ENCODE data around the gene SYNGR3. TPM values are rescaled to one million over a fixed set of nuclear protein-coding genes. Genes with fewer than 3 reads are reported as not detected.

The SYNGR3 gene
- polyA plus RNA-seq, 1 donor (not counting 4 experiments of a cell fraction or from before 2014, with no cell fraction given): 0.30 TPM

DNA sequence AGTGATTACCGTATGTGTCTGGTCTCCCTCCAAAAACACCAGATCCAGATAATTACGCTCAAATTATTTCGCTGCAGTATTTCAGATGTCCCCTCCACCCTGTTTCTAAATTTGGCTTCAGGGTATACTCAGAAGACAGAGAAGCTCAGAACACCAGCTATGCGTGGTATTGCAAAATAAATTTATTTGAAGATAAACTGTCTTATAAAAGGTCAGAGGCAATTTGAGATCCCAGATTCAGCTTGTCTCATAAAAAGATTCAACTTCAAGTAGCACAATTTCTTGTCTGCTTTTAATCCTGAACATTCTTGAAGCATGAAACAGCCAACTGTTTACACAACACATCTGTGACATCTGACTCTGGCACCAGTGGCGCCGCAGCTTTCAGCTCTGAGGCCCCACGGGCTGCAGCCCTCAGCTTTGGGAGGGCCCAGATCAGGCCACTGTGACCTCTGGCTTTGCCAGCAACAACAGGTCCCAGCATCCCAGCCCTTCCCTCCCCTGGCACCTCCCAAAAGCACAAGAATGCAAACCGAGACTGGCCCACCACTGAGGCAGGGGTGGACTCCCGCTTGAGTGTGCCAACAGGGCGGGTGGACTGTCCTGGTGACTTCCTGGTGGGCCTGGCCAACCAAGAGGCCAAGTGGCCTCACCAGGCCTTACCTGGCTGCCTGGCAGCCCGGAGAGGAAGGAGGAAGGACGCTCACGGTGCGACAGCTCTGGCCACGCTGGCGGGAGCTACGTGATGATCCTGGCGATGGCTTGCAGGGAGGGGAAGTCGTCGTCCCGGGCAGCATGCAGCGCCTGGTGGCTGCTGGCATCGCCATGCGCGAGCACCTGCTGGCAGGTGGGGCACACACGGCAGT lies 8.0 kb downstream of the SYNGR3 start:
- no peak overlapping the region for H3K4me2 ChIP-seq (ENCODE audit: control insufficient read depth, extremely low read depth, insufficient read depth, low read depth, low read length)
- TF ChIP-seq, protein P1, sequence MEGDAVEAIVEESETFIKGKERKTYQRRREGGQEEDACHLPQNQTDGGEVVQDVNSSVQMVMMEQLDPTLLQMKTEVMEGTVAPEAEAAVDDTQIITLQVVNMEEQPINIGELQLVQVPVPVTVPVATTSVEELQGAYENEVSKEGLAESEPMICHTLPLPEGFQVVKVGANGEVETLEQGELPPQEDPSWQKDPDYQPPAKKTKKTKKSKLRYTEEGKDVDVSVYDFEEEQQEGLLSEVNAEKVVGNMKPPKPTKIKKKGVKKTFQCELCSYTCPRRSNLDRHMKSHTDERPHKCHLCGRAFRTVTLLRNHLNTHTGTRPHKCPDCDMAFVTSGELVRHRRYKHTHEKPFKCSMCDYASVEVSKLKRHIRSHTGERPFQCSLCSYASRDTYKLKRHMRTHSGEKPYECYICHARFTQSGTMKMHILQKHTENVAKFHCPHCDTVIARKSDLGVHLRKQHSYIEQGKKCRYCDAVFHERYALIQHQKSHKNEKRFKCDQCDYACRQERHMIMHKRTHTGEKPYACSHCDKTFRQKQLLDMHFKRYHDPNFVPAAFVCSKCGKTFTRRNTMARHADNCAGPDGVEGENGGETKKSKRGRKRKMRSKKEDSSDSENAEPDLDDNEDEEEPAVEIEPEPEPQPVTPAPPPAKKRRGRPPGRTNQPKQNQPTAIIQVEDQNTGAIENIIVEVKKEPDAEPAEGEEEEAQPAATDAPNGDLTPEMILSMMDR (optimal IDR thresholded peaks at IDR 0.05 in 1 of 3, IDR thresholded peaks at IDR 0.05 in 1 of 3, conservative IDR thresholded peaks at IDR 0.05 in 1 of 3; ENCODE audit: extremely low read depth in 1 of 3, insufficient read depth in 2 of 3, low read length in 3 of 3): no peak
- no peak for TF ChIP-seq EZH2 (IDR thresholded peaks at IDR 0.05; ENCODE audit: low read length)
- no peak overlapping the region for H3K27ac ChIP-seq (ENCODE audit: control insufficient read depth, insufficient read depth, low read length)
- H3K9ac ChIP-seq (ENCODE audit: control insufficient read depth, extremely low read depth, insufficient read depth, low read length): no peak overlapping the region
- H3K9me1 ChIP-seq (ENCODE audit: control insufficient read depth, extremely low read depth, insufficient read depth, low read length): no peaks in the 10 kb centered on the region
- FAIRE-seq (no peak), DNase-seq (ENCODE audit: low read depth, low spot score) (no peak)
- H3K4me3 ChIP-seq (ENCODE audit: control insufficient read depth in 2 of 3, extremely low read depth in 1 of 3, insufficient read depth in 2 of 3, low read depth in 1 of 3, low read length in 3 of 3): no peak overlapping the region
- H3K9me3 ChIP-seq (ENCODE audit: control insufficient read depth, low read depth, low read length): no peaks in the 10 kb centered on the region
- peaks cover 40 to 42% of the 10 kb centered on the region in 2 experiments for H3K36me3 ChIP-seq (ENCODE audit: control insufficient read depth in 2 of 2, extremely low read depth in 1 of 2, insufficient read depth in 2 of 2, low read length in 2 of 2)
- dilution Hi-C loops (cut with MboI; ENCODE audit: extremely low pct_ligation_motif_present, low sequenced_read_pairs): no loop called here
- peaks cover 4% of the 10 kb centered on the region for H3K4me1 ChIP-seq (ENCODE audit: control insufficient read depth, extremely low read depth, insufficient read depth, low read length)
- peaks cover 12% of the 10 kb centered on the region for H4K20me1 ChIP-seq (ENCODE audit: control insufficient read depth, extremely low read depth, insufficient read depth, low read length)
- peaks cover 12% of the 10 kb centered on the region for H3K79me2 ChIP-seq (ENCODE audit: control insufficient read depth, insufficient read depth, low read length)
- no peak overlapping the region for H2AFZ ChIP-seq (ENCODE audit: control insufficient read depth, low read length)
- H3K27me3 ChIP-seq (ENCODE audit: control insufficient read depth, extremely low read depth, insufficient read depth, low read length): no peaks in the 10 kb centered on the region

DNA sequence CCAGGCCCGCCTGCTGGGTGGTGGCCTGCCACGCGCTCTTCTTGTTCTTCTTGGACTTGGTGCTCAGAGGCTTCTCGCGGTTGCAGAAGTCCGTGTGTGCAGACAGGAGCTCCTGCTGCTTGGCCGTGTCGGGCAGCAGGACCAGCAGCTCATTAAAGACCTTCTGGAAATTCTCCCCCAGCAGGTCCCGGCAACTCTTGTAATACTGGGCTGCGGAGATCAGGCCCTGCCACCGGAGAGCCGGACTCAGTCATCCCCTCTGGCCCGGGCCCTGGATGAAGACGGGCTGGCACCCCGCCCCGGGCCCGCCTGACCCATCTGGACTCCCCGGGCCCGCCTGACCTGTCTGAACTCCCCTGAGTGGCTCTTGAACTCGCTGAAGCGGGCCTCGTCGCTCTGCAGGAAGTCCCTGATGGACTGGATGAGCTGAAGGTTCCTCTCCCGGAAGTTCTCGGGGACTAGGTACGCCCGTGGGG lies 8.6 kb downstream of the SYNGR3 start:
- Histone ChIP-seq H3K9me1 (ENCODE audit: control insufficient read depth, extremely low read depth, insufficient read depth, low read length) (no peaks in the 10 kb centered on the region), H3K4me1 (ENCODE audit: control insufficient read depth, extremely low read depth, insufficient read depth, low read length) (peaks cover 4% of the 10 kb centered on the region), H4K20me1 (ENCODE audit: control insufficient read depth, extremely low read depth, insufficient read depth, low read length) (peaks cover 17% of the 10 kb centered on the region), H3K4me2 (ENCODE audit: control insufficient read depth, extremely low read depth, insufficient read depth, low read depth, low read length) (no peak overlapping the region), H3K36me3 (ENCODE audit: control insufficient read depth in 2 of 2, extremely low read depth in 1 of 2, insufficient read depth in 2 of 2, low read length in 2 of 2) (peaks cover 42 to 47% of the 10 kb centered on the region in 2 experiments), H3K9me3 (ENCODE audit: control insufficient read depth, low read depth, low read length) (no peaks in the 10 kb centered on the region), H3K79me2 (ENCODE audit: control insufficient read depth, insufficient read depth, low read length) (peaks cover 19% of the 10 kb centered on the region), H3K27ac (ENCODE audit: control insufficient read depth, insufficient read depth, low read length) (no peak overlapping the region), H3K9ac (ENCODE audit: control insufficient read depth, extremely low read depth, insufficient read depth, low read length) (no peak overlapping the region), H3K4me3 (ENCODE audit: control insufficient read depth in 2 of 3, extremely low read depth in 1 of 3, insufficient read depth in 2 of 3, low read depth in 1 of 3, low read length in 3 of 3) (no peak overlapping the region), H3K27me3 (ENCODE audit: control insufficient read depth, extremely low read depth, insufficient read depth, low read length) (no peaks in the 10 kb centered on the region), H2AFZ (ENCODE audit: control insufficient read depth, low read length) (no peak overlapping the region)
- FAIRE-seq (no peak), DNase-seq (ENCODE audit: low read depth, low spot score) (no peak)
- TF ChIP-seq EZH2 (IDR thresholded peaks at IDR 0.05; ENCODE audit: low read length): no peak
- TF ChIP-seq, protein P1 (optimal IDR thresholded peaks at IDR 0.05 in 1 of 3, IDR thresholded peaks at IDR 0.05 in 1 of 3, conservative IDR thresholded peaks at IDR 0.05 in 1 of 3; ENCODE audit: extremely low read depth in 1 of 3, insufficient read depth in 2 of 3, low read length in 3 of 3): no peak
- dilution Hi-C loops (cut with MboI; ENCODE audit: extremely low pct_ligation_motif_present, low sequenced_read_pairs): no loop called here
